ENCODE data around the gene SPNS2. TPM values are rescaled to one million over a fixed set of nuclear protein-coding genes. Genes with fewer than 3 reads are reported as not detected.

Gene SPNS2
- total and polyA plus RNA-seq, 2 experiments from 2014 or later: 0.29 TPM; not detected in 1

- Histone ChIP-seq H3K4me3 (peak within 1 kb of the TSS; percentile 92), H3K36me3 (ENCODE audit: low read depth) (peaks cover 20% of the 10 kb centered on the region; the same call in 1 of the 2 replicates), H3K9me3 (ENCODE audit: low read depth) (no peaks in the 10 kb centered on the region), H3K79me2 (ENCODE audit: insufficient read depth) (peaks cover 39% of the 10 kb centered on the region), H3K27me3 (replicated peaks; ENCODE audit: insufficient read depth) (no peaks in the 10 kb centered on the region), H3F3A (ENCODE audit: insufficient read depth) (no peaks in the 10 kb centered on the region), H3K9ac (peak within 1 kb of the TSS; percentile 89), H3K4me2 (ENCODE audit: unreplicated experiment) (peak within 1 kb of the TSS; percentile 97), H3K9me2 (ENCODE audit: insufficient read depth) (no peaks in the 10 kb centered on the region), H3K4me1 (ENCODE audit: insufficient read depth) (0 out of 2 replicates have a peak, but pooled peaks cover 2% of the 10 kb centered on the region), H4K20me1 (ENCODE audit: insufficient read depth) (no peaks in the 10 kb centered on the region), H2AFZ (peak within 1 kb of the TSS; percentile 99), H3K27ac (peak within 1 kb of the TSS; percentile 73)
- TF ChIP-seq EZH2 (IDR thresholded peaks at IDR 0.05; ENCODE audit: insufficient read depth, poor library complexity, severe bottlenecking) (no peak), EZH2phosphoT487 (IDR thresholded peaks at IDR 0.05; ENCODE audit: insufficient read depth, low read depth) (no peak)
- 1 to 2% methylated on average over 69 of the region's 69 CpGs for WGBS, 2 experiments (ENCODE audit: low coverage in 1 of 2, low lambda C conversion rate in 2 of 2, missing lambda C conversion rate in 2 of 2)
- in situ Hi-C loops (cut with MboI): no loop called here
- DNase-seq: peak; percentile 99
These were observed 56.5 kb downstream of the SPNS2 start, which contains the start of gene MYBBP1A for GRCh38 chr17:4554997-4555799. Gene MYBBP1A, minus strand, starts transcription at chr17:4555384. Its CDS starts 60 bp downstream, at chr17:4555324.

GRCh38 chr17:4555873-4556759, 57.4 kb downstream of the SPNS2 start:
- in situ Hi-C loops (cut with MboI): no loop called here
- TF ChIP-seq EZH2 (IDR thresholded peaks at IDR 0.05; ENCODE audit: insufficient read depth, poor library complexity, severe bottlenecking) (no peak), EZH2phosphoT487 (IDR thresholded peaks at IDR 0.05; ENCODE audit: insufficient read depth, low read depth) (no peak)
- no peak for DNase-seq

GRCh38 chr17:4556996-4557395, 58.3 kb downstream of the SPNS2 start:
- in situ Hi-C loops (cut with MboI): no loop called here

More at GRCh38 chr17:4555873-4556759, 57.4 kb downstream of the SPNS2 start:
- peaks cover 36% of the 10 kb centered on the region for H3K79me2 ChIP-seq (ENCODE audit: insufficient read depth)
- no peaks in the 10 kb centered on the region for H3K9me3 ChIP-seq (ENCODE audit: low read depth)
- H4K20me1 ChIP-seq (ENCODE audit: insufficient read depth): no peaks in the 10 kb centered on the region
- H3K4me3 ChIP-seq: peak overlapping the region; percentile 92
- WGBS, 2 experiments (ENCODE audit: low coverage in 1 of 2, low lambda C conversion rate in 2 of 2, missing lambda C conversion rate in 2 of 2): 56 to 57% methylated on average over 17 of the region's 17 CpGs
- H3K9ac ChIP-seq: peak overlapping the region; percentile 89
- no peaks in the 10 kb centered on the region for H3K9me2 ChIP-seq (ENCODE audit: insufficient read depth)
- peak overlapping the region; percentile 99 for H2AFZ ChIP-seq
- 0 out of 2 replicates have a peak, but pooled peaks cover 2% of the 10 kb centered on the region for H3K4me1 ChIP-seq (ENCODE audit: insufficient read depth)
- H3F3A ChIP-seq (ENCODE audit: insufficient read depth): no peaks in the 10 kb centered on the region
- peak overlapping the region; percentile 97 for H3K4me2 ChIP-seq (ENCODE audit: unreplicated experiment)
- H3K36me3 ChIP-seq (ENCODE audit: low read depth): peaks cover 17% of the 10 kb centered on the region; the same call in 1 of the 2 replicates
- H3K27me3 ChIP-seq (replicated peaks; ENCODE audit: insufficient read depth): no peaks in the 10 kb centered on the region
- H3K27ac ChIP-seq: peak overlapping the region; percentile 73

More at GRCh38 chr17:4556996-4557395, 58.3 kb downstream of the SPNS2 start:
- H3F3A ChIP-seq (ENCODE audit: insufficient read depth): no peaks in the 10 kb centered on the region
- TF ChIP-seq EZH2 (IDR thresholded peaks at IDR 0.05; ENCODE audit: insufficient read depth, poor library complexity, severe bottlenecking) (no peak), EZH2phosphoT487 (IDR thresholded peaks at IDR 0.05; ENCODE audit: insufficient read depth, low read depth) (no peak)
- H3K9ac ChIP-seq: no peak overlapping the region
- 81 to 84% methylated on average over 4 of the region's 4 CpGs for WGBS, 2 experiments (ENCODE audit: low coverage in 1 of 2, low lambda C conversion rate in 2 of 2, missing lambda C conversion rate in 2 of 2)
- no peaks in the 10 kb centered on the region for H3K27me3 ChIP-seq (replicated peaks; ENCODE audit: insufficient read depth)
- H3K4me2 ChIP-seq (ENCODE audit: unreplicated experiment): no peak overlapping the region
- no peak overlapping the region for H3K4me3 ChIP-seq
- peaks cover 17% of the 10 kb centered on the region; the same call in 1 of the 2 replicates for H3K36me3 ChIP-seq (ENCODE audit: low read depth)
- 0 out of 2 replicates have a peak, but pooled peaks cover 2% of the 10 kb centered on the region for H3K4me1 ChIP-seq (ENCODE audit: insufficient read depth)
- no peaks in the 10 kb centered on the region for H4K20me1 ChIP-seq (ENCODE audit: insufficient read depth)
- no peak overlapping the region for H2AFZ ChIP-seq
- no peaks in the 10 kb centered on the region for H3K9me2 ChIP-seq (ENCODE audit: insufficient read depth)
- H3K9me3 ChIP-seq (ENCODE audit: low read depth): no peaks in the 10 kb centered on the region
- no peak overlapping the region for H3K27ac ChIP-seq
- DNase-seq: no peak
- H3K79me2 ChIP-seq (ENCODE audit: insufficient read depth): peaks cover 35% of the 10 kb centered on the region

All from GM23248 (cell line).